PC-9 (cell line): ENCODE measurements around the gene ATXN1. TPM values are rescaled to one million over a fixed set of nuclear protein-coding genes. Genes with fewer than 3 reads are reported as not detected.
"Not testable (repeated sequence)": the region's sequence is repeated elsewhere in the genome, so short reads cannot be mapped to it uniquely, and the experiment has no call there.

Experiments
- BruUV-seq: library from RNA; stranded (reverse); fragments of 400-500 nt; replicated peaks from 2 replicates; lab custom pipeline; 2021; lab: Mats Ljungman, UMichigan
- CTCF ChIA-PET: fragments of 300-600 bp; sonication (Branson Sonifier 250); formaldehyde crosslinking; loops from one replicate; lab custom pipeline; 2022; ENCODE audit warnings: antibody characterized with exemption; lab: Charles Lee
- POLR2A ChIA-PET: fragments of 300-600 bp; sonication (Branson Sonifier 250); formaldehyde crosslinking; loops from one replicate; lab custom pipeline; 2022; ENCODE audit warnings: antibody characterized with exemption; ENCODE audit not compliant: unreplicated experiment; lab: Charles Lee
- DNase-seq, 2 experiments: peaks; one replicate each; pipeline versions ENCODE4 v3.0.0 to v3.0.0-alpha.2; 2015 to 2022; ENCODE audit warnings: mixed read lengths in 1 of 2
- H2AFZ ChIP-seq: fragments of 200-600 bp; sonication (generic); 2 replicates; pipeline ENCODE4 v1.8.1; 2017; ENCODE audit warnings: antibody characterized with exemption
- H3F3A ChIP-seq: fragments of 200-600 bp; sonication (generic); 2 replicates; pipeline ENCODE4 v1.8.1; 2017; ENCODE audit warnings: antibody characterized with exemption, mild to moderate bottlenecking, low read depth; ENCODE audit not compliant: insufficient read depth
- H3K27ac ChIP-seq: fragments of 200-600 bp; sonication (generic); 2 replicates; pipeline ENCODE4 v1.6.1; 2016; ENCODE audit warnings: mixed run types
- H3K27me3 ChIP-seq: fragments of 200-600 bp; sonication (generic); 2 replicates; pipeline ENCODE4 v1.6.1; 2016; ENCODE audit warnings: low read depth, mixed run types; ENCODE audit not compliant: insufficient read depth
- H3K36me3 ChIP-seq: fragments of 200-600 bp; sonication (generic); 2 replicates; pipeline ENCODE4 v1.6.1; 2016; ENCODE audit warnings: low read depth, mixed run types
- H3K4me1 ChIP-seq: fragments of 200-600 bp; sonication (generic); replicated peaks from 2 replicates; pipeline ENCODE4 v1.6.1; 2016; ENCODE audit warnings: mixed run types; ENCODE audit not compliant: insufficient read depth
- H3K4me2 ChIP-seq: fragments of 200-600 bp; sonication (generic); 2 replicates; pipeline ENCODE4 v1.6.1; 2017; ENCODE audit warnings: mixed run types
- H3K4me3 ChIP-seq: fragments of 200-600 bp; sonication (generic); 2 replicates; pipeline ENCODE4 v1.6.1; 2016; ENCODE audit warnings: mixed run types
- H3K79me2 ChIP-seq: fragments of 200-600 bp; sonication (generic); 2 replicates; pipeline ENCODE4 v1.6.1; 2017; ENCODE audit warnings: low read depth, mixed run types
- H3K9me2 ChIP-seq: fragments of 200-600 bp; sonication (generic); 2 replicates; pipeline ENCODE4 v1.8.1; 2017; ENCODE audit warnings: mild to moderate bottlenecking; ENCODE audit not compliant: insufficient read depth
- H3K9me3 ChIP-seq: fragments of 200-600 bp; sonication (generic); 2 replicates; pipeline ENCODE4 v1.8.1; 2016; ENCODE audit warnings: low read depth; ENCODE audit not compliant: insufficient read depth
- H4K20me1 ChIP-seq: fragments of 200-600 bp; sonication (generic); 2 replicates; pipeline ENCODE4 v1.8.1; 2017; ENCODE audit not compliant: insufficient read depth
- EZH2 ChIP-seq: fragments of 200-600 bp; sonication (generic); IDR thresholded peaks from 2 replicates; pipeline ENCODE4 v1.8.0; 2017; ENCODE audit warnings: antibody characterized with exemption, low read depth
- intact Hi-C: fragments of 100-400 bp; cut with micrococcal nuclease; formaldehyde crosslinking; loops from one replicate; pipeline ENCODE4 v1.10.0; 2022; ENCODE audit not compliant: unreplicated experiment
- total RNA-seq: library from RNA; stranded (reverse); gene quantifications from 2 replicates; pipeline ENCODE4 v1.2.3, GENCODE V29; 2021
- TF ChIP-seq, protein P1 (sequence below): fragments of 200-600 bp; sonication (generic); conservative IDR thresholded peaks from 2 replicates; pipeline ENCODE4 v1.6.1; 2017; ENCODE audit warnings: mixed run types, antibody characterized with exemption, mild to moderate bottlenecking, moderate library complexity

The ATXN1 gene
- total RNA-seq, 1 experiment from 2014 or later = 42.7 TPM

DNA sequence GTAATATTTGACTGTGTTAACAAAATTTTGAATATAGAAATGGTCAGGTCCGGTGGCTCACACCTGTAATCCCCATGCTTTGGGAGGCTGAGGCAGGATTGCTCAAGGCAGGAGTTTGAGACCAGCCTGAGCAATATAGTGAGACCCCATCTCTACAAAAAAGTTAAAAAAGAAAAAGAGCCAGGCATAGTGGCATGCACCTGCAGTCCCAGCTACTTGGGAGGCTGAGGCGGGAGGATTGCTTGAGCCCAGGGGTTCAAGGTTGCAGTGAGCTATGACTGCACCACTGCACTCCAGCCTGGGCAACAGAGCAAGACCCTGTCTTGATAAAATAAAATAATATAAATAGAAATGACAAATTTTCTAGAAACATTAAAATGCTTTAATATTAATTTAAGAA is 147.8 kb downstream of the ATXN1 start:
- BruUV-seq, H3K4me3 ChIP-seq, H3K27ac ChIP-seq, H3F3A ChIP-seq, H4K20me1 ChIP-seq, H3K9me3 ChIP-seq, intact Hi-C loops, H3K27me3 ChIP-seq, DNase-seq, H3K4me2 ChIP-seq, H3K36me3 ChIP-seq, H3K4me1 ChIP-seq, H2AFZ ChIP-seq, H3K79me2 ChIP-seq, H3K9me2 ChIP-seq: not testable (repeated sequence)
- CTCF ChIA-PET = interaction anchor here (0.6 kb wide), 2 partner anchors 204 to 336 kb away, joined by 3 to 5 read pairs; no protein-coding TSS in a partner anchor
- POLR2A ChIA-PET = interaction anchor here (0.6 kb wide), 1 partner anchor 113 kb away, joined by 3 read pairs; no protein-coding TSS in a partner anchor

DNA sequence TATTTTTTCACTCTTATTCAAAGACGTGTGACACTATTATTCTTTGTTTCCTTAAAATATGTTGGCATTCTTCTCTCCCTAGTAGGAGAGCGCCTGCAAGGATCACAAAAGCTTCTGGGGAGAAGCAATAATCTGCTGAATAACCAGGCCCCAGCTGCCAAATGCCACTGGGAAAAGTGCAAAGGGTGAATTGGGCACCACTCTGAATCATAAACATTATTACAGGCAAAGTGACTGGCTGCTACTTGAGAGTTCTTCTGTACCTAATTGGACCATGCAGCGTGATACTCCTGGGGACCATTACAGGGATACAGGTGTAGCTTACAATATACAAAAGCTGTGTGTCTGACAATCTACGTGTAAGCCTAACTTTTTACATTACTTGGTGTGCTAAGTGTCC is 152.8 kb downstream of the ATXN1 start:
- no peaks in the 10 kb centered on the region for H3K79me2 ChIP-seq
- no peaks in the 10 kb centered on the region for H3K36me3 ChIP-seq
- H3F3A ChIP-seq = no peaks in the 10 kb centered on the region
- no peak overlapping the region for H2AFZ ChIP-seq
- ChIA-PET CTCF (no interaction called here), POLR2A (no interaction called here)
- TF ChIP-seq, protein P1, sequence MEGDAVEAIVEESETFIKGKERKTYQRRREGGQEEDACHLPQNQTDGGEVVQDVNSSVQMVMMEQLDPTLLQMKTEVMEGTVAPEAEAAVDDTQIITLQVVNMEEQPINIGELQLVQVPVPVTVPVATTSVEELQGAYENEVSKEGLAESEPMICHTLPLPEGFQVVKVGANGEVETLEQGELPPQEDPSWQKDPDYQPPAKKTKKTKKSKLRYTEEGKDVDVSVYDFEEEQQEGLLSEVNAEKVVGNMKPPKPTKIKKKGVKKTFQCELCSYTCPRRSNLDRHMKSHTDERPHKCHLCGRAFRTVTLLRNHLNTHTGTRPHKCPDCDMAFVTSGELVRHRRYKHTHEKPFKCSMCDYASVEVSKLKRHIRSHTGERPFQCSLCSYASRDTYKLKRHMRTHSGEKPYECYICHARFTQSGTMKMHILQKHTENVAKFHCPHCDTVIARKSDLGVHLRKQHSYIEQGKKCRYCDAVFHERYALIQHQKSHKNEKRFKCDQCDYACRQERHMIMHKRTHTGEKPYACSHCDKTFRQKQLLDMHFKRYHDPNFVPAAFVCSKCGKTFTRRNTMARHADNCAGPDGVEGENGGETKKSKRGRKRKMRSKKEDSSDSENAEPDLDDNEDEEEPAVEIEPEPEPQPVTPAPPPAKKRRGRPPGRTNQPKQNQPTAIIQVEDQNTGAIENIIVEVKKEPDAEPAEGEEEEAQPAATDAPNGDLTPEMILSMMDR = no peak
- TF ChIP-seq EZH2 = no peak
- H3K4me1 ChIP-seq = no peaks in the 10 kb centered on the region
- intact Hi-C loops = no loop called here
- H3K4me3 ChIP-seq = no peak overlapping the region
- no peak for DNase-seq
- H3K27ac ChIP-seq = no peak overlapping the region
- no peaks in the 10 kb centered on the region for H3K9me3 ChIP-seq
- H3K4me2 ChIP-seq = no peak overlapping the region
- no peaks in the 10 kb centered on the region for H4K20me1 ChIP-seq
- BruUV-seq = no TSS peak
- H3K9me2 ChIP-seq = no peaks in the 10 kb centered on the region
- H3K27me3 ChIP-seq = no peaks in the 10 kb centered on the region

DNA sequence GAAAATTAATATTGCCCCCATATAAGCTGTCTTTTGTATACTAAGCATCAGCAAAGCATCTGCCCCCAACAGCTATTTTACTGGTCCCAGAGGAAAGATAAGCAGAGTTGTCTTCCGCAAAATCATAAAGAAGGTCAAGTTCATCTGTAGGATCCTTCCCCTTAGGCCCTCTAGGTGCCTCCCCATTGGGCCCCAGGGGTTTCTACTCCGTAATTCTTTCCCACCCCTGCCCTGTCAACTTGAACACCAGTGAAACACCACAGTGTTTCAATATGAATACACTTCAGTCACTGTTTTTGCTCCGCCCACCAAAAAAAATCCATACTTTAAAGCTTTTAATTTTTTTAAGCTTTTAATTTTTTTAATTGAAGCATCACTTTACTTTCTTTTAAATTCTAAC is 159.2 kb downstream of the ATXN1 start:
- Histone ChIP-seq H3K27ac (no peak overlapping the region), H3K9me3 (no peaks in the 10 kb centered on the region), H3K4me2 (no peak overlapping the region), H4K20me1 (no peaks in the 10 kb centered on the region), H3K4me1 (no peaks in the 10 kb centered on the region), H3K9me2 (no peaks in the 10 kb centered on the region), H3K79me2 (no peaks in the 10 kb centered on the region), H3F3A (no peaks in the 10 kb centered on the region), H2AFZ (no peak overlapping the region), H3K36me3 (no peaks in the 10 kb centered on the region), H3K4me3 (no peak overlapping the region), H3K27me3 (no peaks in the 10 kb centered on the region)
- ChIA-PET POLR2A (interaction anchor here (0.6 kb wide), 1 partner anchor 168 kb away, joined by 4 read pairs; no protein-coding TSS in a partner anchor), CTCF (interaction anchor here (0.7 kb wide), 1 partner anchor 333 kb away, joined by 6 read pairs; no protein-coding TSS in a partner anchor)
- intact Hi-C loops = no loop called here
- no TSS peak for BruUV-seq
- no peak for TF ChIP-seq EZH2
- TF ChIP-seq, protein P1 = no peak
- no peak for DNase-seq

DNA sequence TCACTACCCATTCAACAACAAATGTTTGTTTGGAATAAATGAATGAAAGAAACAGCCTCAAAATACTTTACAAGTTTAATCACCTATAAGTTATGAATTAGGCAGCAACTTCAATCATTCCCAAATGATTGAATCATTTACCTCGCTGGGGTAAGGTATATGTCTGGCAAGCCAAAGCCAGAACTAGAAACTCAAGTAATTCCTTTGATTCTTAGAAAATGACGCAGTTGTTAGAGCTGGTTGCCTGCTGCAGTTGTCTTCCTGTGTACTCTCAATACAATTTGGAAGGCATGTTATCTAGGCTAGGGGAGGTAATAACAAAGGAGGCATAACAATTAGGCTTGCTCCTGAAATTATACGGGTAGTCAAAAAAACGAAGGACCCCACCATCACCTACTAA is 160.6 kb downstream of the ATXN1 start:
- Histone ChIP-seq H3K9me2 (no peaks in the 10 kb centered on the region), H3K27ac (no peak overlapping the region), H3K4me3 (no peak overlapping the region), H3K36me3 (no peaks in the 10 kb centered on the region), H3K27me3 (no peaks in the 10 kb centered on the region), H3K4me1 (no peaks in the 10 kb centered on the region), H3K79me2 (no peaks in the 10 kb centered on the region), H4K20me1 (no peaks in the 10 kb centered on the region; the same call in 1 of the 2 replicates), H3K9me3 (no peaks in the 10 kb centered on the region), H2AFZ (no peak overlapping the region), H3K4me2 (no peak overlapping the region), H3F3A (no peaks in the 10 kb centered on the region)
- no peak for DNase-seq
- ChIA-PET POLR2A (no interaction called here), CTCF (no interaction called here)
- BruUV-seq = no TSS peak
- TF ChIP-seq, protein P1 = no peak
- TF ChIP-seq EZH2 = no peak
- intact Hi-C loops = no loop called here
